Measurements from ENCODE around the gene GXYLT2. TPM values are rescaled to one million over a fixed set of nuclear protein-coding genes. Genes with fewer than 3 reads are reported as not detected.

Gene GXYLT2
- total and polyA plus RNA-seq, 2 of the 13 experiments (the other 11 are each of a cell fraction or from before 2014, with no cell fraction given), result 4.3 to 6.9 TPM

DNA sequence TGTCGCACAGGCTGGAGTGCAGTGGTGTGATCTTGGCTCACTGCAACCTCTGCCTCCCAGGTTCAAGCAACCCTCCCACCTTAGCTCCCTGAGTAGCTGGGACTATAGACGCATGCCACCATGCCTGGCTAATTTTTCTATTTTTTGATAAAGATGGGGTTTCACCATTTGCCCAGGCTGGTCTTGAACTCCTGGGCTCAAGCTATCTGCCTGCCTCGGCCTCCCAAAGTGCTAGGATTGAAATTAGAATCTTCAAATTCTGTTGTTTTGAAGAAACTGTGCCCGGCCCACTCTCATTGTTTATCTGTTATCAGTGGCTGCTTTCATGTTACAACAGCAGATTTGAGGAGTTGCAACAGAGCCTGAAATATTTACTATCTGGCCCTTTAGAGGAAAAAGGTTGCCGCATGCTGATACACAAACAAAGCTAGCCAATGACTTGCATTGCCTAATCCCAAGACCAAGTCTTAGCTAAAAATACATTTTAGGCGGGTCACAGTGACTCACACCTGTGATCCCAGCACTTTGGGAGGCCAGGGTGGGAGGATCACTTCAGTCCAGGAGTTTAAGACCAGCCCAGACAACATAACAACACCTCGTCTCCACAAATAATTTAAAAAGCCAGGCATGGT is 65.6 kb downstream of the GXYLT2 start (continued):
- TF ChIP-seq RBAK (CRISPR knock-in tag; IDR thresholded peaks at IDR 0.05), result peak; percentile 73; the same call in 1 of the 2 replicates
- TF ChIP-seq ZNF589 (CRISPR knock-in tag; conservative IDR thresholded peaks at IDR 0.05), result no peak
- no peak for TF ChIP-seq ARHGAP35 (CRISPR knock-in tag; IDR thresholded peaks at IDR 0.05; ENCODE audit: borderline replicate concordance)
- TF ChIP-seq, protein P1, sequence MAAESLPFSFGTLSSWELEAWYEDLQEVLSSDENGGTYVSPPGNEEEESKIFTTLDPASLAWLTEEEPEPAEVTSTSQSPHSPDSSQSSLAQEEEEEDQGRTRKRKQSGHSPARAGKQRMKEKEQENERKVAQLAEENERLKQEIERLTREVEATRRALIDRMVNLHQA (CRISPR knock-in tag; IDR thresholded peaks at IDR 0.05), result peak; percentile 95
- no peak for TF ChIP-seq CBX2 (IDR thresholded peaks at IDR 0.05; ENCODE audit: low read depth, low read length)
- TF ChIP-seq CBX2 (CRISPR knock-in tag; IDR thresholded peaks at IDR 0.05; ENCODE audit: low read depth), result no peak
- TF ChIP-seq ZNF432 (CRISPR knock-in tag; IDR thresholded peaks at IDR 0.05; ENCODE audit: borderline replicate concordance), result no peak
- TF ChIP-seq HOXA9 (CRISPR knock-in tag; IDR thresholded peaks at IDR 0.05; ENCODE audit: borderline replicate concordance), result no peak
- TF ChIP-seq, protein P2, sequence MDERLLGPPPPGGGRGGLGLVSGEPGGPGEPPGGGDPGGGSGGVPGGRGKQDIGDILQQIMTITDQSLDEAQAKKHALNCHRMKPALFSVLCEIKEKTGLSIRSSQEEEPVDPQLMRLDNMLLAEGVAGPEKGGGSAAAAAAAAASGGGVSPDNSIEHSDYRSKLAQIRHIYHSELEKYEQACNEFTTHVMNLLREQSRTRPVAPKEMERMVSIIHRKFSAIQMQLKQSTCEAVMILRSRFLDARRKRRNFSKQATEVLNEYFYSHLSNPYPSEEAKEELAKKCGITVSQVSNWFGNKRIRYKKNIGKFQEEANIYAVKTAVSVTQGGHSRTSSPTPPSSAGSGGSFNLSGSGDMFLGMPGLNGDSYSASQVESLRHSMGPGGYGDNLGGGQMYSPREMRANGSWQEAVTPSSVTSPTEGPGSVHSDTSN (CRISPR knock-in tag; IDR thresholded peaks at IDR 0.05), result no peak
- TF ChIP-seq, protein P3, sequence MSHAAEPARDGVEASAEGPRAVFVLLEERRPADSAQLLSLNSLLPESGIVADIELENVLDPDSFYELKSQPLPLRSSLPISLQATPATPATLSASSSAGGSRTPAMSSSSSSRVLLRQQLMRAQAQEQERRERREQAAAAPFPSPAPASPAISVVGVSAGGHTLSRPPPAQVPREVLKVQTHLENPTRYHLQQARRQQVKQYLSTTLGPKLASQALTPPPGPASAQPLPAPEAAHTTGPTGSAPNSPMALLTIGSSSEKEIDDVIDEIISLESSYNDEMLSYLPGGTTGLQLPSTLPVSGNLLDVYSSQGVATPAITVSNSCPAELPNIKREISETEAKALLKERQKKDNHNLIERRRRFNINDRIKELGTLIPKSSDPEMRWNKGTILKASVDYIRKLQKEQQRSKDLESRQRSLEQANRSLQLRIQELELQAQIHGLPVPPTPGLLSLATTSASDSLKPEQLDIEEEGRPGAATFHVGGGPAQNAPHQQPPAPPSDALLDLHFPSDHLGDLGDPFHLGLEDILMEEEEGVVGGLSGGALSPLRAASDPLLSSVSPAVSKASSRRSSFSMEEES (CRISPR knock-in tag; IDR thresholded peaks at IDR 0.05), result peak; percentile 67; the same call in 1 of the 2 replicates
- TF ChIP-seq, protein P4, sequence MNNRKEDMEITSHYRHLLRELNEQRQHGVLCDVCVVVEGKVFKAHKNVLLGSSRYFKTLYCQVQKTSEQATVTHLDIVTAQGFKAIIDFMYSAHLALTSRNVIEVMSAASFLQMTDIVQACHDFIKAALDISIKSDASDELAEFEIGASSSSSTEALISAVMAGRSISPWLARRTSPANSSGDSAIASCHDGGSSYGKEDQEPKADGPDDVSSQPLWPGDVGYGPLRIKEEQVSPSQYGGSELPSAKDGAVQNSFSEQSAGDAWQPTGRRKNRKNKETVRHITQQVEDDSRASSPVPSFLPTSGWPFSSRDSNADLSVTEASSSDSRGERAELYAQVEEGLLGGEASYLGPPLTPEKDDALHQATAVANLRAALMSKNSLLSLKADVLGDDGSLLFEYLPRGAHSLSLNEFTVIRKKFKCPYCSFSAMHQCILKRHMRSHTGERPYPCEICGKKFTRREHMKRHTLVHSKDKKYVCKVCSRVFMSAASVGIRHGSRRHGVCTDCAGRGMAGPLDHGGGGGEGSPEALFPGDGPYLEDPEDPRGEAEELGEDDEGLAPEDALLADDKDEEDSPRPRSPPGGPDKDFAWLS (CRISPR knock-in tag; IDR thresholded peaks at IDR 0.05; ENCODE audit: borderline replicate concordance), result no peak
- TF ChIP-seq, protein P5, sequence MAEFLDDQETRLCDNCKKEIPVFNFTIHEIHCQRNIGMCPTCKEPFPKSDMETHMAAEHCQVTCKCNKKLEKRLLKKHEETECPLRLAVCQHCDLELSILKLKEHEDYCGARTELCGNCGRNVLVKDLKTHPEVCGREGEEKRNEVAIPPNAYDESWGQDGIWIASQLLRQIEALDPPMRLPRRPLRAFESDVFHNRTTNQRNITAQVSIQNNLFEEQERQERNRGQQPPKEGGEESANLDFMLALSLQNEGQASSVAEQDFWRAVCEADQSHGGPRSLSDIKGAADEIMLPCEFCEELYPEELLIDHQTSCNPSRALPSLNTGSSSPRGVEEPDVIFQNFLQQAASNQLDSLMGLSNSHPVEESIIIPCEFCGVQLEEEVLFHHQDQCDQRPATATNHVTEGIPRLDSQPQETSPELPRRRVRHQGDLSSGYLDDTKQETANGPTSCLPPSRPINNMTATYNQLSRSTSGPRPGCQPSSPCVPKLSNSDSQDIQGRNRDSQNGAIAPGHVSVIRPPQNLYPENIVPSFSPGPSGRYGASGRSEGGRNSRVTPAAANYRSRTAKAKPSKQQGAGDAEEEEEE (CRISPR knock-in tag; IDR thresholded peaks at IDR 0.05; ENCODE audit: borderline replicate concordance), result no peak
- peak; percentile 36; the same call in 1 of the 2 replicates for TF ChIP-seq HIVEP1 (CRISPR knock-in tag; IDR thresholded peaks at IDR 0.05)
- 0 out of 2 replicates have a peak, but pooled peaks have one; percentile 20 for TF ChIP-seq ZNF205 (CRISPR knock-in tag; IDR thresholded peaks at IDR 0.05)
- TF ChIP-seq SIN3B (IDR thresholded peaks at IDR 0.05; ENCODE audit: low read length), result no peak
- TF ChIP-seq GZF1 (CRISPR knock-in tag; IDR thresholded peaks at IDR 0.05), result no peak
- TF ChIP-seq, protein P6, sequence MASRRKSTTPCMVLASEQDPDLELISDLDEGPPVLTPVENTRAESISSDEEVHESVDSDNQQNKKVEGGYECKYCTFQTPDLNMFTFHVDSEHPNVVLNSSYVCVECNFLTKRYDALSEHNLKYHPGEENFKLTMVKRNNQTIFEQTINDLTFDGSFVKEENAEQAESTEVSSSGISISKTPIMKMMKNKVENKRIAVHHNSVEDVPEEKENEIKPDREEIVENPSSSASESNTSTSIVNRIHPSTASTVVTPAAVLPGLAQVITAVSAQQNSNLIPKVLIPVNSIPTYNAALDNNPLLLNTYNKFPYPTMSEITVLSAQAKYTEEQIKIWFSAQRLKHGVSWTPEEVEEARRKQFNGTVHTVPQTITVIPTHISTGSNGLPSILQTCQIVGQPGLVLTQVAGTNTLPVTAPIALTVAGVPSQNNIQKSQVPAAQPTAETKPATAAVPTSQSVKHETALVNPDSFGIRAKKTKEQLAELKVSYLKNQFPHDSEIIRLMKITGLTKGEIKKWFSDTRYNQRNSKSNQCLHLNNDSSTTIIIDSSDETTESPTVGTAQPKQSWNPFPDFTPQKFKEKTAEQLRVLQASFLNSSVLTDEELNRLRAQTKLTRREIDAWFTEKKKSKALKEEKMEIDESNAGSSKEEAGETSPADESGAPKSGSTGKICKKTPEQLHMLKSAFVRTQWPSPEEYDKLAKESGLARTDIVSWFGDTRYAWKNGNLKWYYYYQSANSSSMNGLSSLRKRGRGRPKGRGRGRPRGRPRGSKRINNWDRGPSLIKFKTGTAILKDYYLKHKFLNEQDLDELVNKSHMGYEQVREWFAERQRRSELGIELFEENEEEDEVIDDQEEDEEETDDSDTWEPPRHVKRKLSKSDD (CRISPR knock-in tag; IDR thresholded peaks at IDR 0.05; ENCODE audit: low read depth), result no peak
- TF ChIP-seq, protein P7, sequence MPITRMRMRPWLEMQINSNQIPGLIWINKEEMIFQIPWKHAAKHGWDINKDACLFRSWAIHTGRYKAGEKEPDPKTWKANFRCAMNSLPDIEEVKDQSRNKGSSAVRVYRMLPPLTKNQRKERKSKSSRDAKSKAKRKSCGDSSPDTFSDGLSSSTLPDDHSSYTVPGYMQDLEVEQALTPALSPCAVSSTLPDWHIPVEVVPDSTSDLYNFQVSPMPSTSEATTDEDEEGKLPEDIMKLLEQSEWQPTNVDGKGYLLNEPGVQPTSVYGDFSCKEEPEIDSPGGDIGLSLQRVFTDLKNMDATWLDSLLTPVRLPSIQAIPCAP (CRISPR knock-in tag; IDR thresholded peaks at IDR 0.05; ENCODE audit: low read depth), result no peak
- TF ChIP-seq MEIS2 (CRISPR knock-in tag; IDR thresholded peaks at IDR 0.05), result no peak

Measured in HepG2 (cell line).